H9 (cell line): Measurements from ENCODE around the gene MMP11. TPM values are rescaled to one million over a fixed set of nuclear protein-coding genes. Genes with fewer than 3 reads are reported as not detected.

Experiments used
- DNase-seq: peaks from one replicate; pipeline ENCODE4 v3.0.0-alpha.2; 2017
- H2AFZ ChIP-seq: one replicate; pipeline ENCODE4 v1.6.1; 2013; ENCODE audit warnings: mild to moderate bottlenecking, low read length, control low read depth, moderate library complexity
- H2AK5ac ChIP-seq: 2 replicates; pipeline ENCODE4 v1.6.1; 2013; ENCODE audit warnings: low read length, control low read depth, mixed read lengths; ENCODE audit not compliant: insufficient read length
- H2BK120ac ChIP-seq: one replicate; pipeline ENCODE4 v1.6.1; 2013; ENCODE audit warnings: low read depth, mild to moderate bottlenecking, low read length, control low read depth, inconsistent platforms; ENCODE audit not compliant: poor library complexity, severe bottlenecking
- H2BK12ac ChIP-seq: 2 replicates; pipeline ENCODE4 v1.6.1; 2013; ENCODE audit warnings: low read length, control low read depth, mixed read lengths, low read depth; ENCODE audit not compliant: insufficient read length
- H2BK15ac ChIP-seq: 2 replicates; pipeline ENCODE4 v1.6.1; 2013; ENCODE audit warnings: low read depth, low read length, control low read depth
- H2BK20ac ChIP-seq: one replicate; pipeline ENCODE4 v1.6.1; 2013; ENCODE audit warnings: low read depth, mild to moderate bottlenecking, low read length, control low read depth, inconsistent platforms; ENCODE audit not compliant: poor library complexity, severe bottlenecking
- H2BK5ac ChIP-seq: 2 replicates; pipeline ENCODE4 v1.6.1; 2013; ENCODE audit warnings: low read length, control low read depth, mixed read lengths; ENCODE audit not compliant: insufficient read length
- H3K14ac ChIP-seq: 2 replicates; pipeline ENCODE4 v1.6.1; 2013; ENCODE audit warnings: low read length, control low read depth; ENCODE audit not compliant: insufficient read depth
- H3K18ac ChIP-seq: 2 replicates; pipeline ENCODE4 v1.6.1; 2013; ENCODE audit warnings: low read depth, mild to moderate bottlenecking, mixed read lengths, low read length, control low read depth; ENCODE audit not compliant: insufficient read length
- H3K23ac ChIP-seq: 2 replicates; pipeline ENCODE4 v1.6.1; 2013; ENCODE audit warnings: low read length, control low read depth, mixed read lengths, low read depth; ENCODE audit not compliant: insufficient read length
- H3K23me2 ChIP-seq: 2 replicates; pipeline ENCODE4 v1.6.1; 2013; ENCODE audit warnings: low read depth, mild to moderate bottlenecking, mixed read lengths, low read length, control low read depth; ENCODE audit not compliant: insufficient read length, poor library complexity, severe bottlenecking
- H3K27ac ChIP-seq: 2 replicates; pipeline ENCODE4 v1.5.1; 2013; ENCODE audit warnings: low read length, control low read depth, mixed read lengths, low read depth; ENCODE audit not compliant: insufficient read length
- H3K27me3 ChIP-seq: 2 replicates; pipeline ENCODE4 v1.6.1; 2013; ENCODE audit warnings: low read length, control low read depth, inconsistent platforms; ENCODE audit not compliant: insufficient read depth
- H3K4ac ChIP-seq: 2 replicates; pipeline ENCODE4 v1.6.1; 2013; ENCODE audit warnings: low read depth, mild to moderate bottlenecking, control low read depth, inconsistent platforms, low read length, moderate library complexity
- H3K4me1 ChIP-seq: 2 replicates; pipeline ENCODE4 v1.6.1; 2013; ENCODE audit warnings: low read length, control low read depth, inconsistent platforms; ENCODE audit not compliant: insufficient read depth
- H3K4me2 ChIP-seq: 2 replicates; pipeline ENCODE4 v1.6.1; 2013; ENCODE audit warnings: low read length, control low read depth, mixed read lengths; ENCODE audit not compliant: insufficient read length, insufficient read depth
- H3K56ac ChIP-seq: 2 replicates; pipeline ENCODE4 v1.6.1; 2013; ENCODE audit warnings: low read depth, mild to moderate bottlenecking, mixed read lengths, low read length, control low read depth; ENCODE audit not compliant: insufficient read length
- H3K79me1 ChIP-seq: 2 replicates; pipeline ENCODE4 v1.6.1; 2013; ENCODE audit warnings: low read depth, mild to moderate bottlenecking, moderate library complexity, low read length, control low read depth, inconsistent platforms; ENCODE audit not compliant: insufficient read depth, poor library complexity, severe bottlenecking
- H3K79me2 ChIP-seq: 2 replicates; pipeline ENCODE4 v1.6.1; 2013; ENCODE audit warnings: low read length, control low read depth, inconsistent platforms; ENCODE audit not compliant: insufficient read depth
- H3K9ac ChIP-seq: 2 replicates; pipeline ENCODE4 v1.6.1; 2013; ENCODE audit warnings: low read length, control low read depth, mixed read lengths; ENCODE audit not compliant: insufficient read length; ENCODE audit errors: extremely low read depth
- H3K9me3 ChIP-seq: one replicate; pipeline ENCODE4 v1.6.1; 2013; ENCODE audit warnings: low read depth, low read length, inconsistent platforms; ENCODE audit not compliant: control insufficient read depth
- H3T11ph ChIP-seq: one replicate; pipeline ENCODE4 v1.6.1; 2013; ENCODE audit warnings: mild to moderate bottlenecking, low read length, control low read depth, inconsistent platforms
- H4K20me1 ChIP-seq: one replicate; pipeline ENCODE4 v1.6.1; 2013; ENCODE audit not compliant: control insufficient read depth, insufficient read length, insufficient read depth
- H4K5ac ChIP-seq: 2 replicates; pipeline ENCODE4 v1.6.1; 2013; ENCODE audit warnings: low read depth, mild to moderate bottlenecking, mixed read lengths, low read length, control low read depth; ENCODE audit not compliant: insufficient read length
- H4K8ac ChIP-seq: replicated peaks from 2 replicates; pipeline ENCODE4 v1.6.1; 2013; ENCODE audit warnings: low read length, control low read depth, mixed read lengths, low read depth; ENCODE audit not compliant: insufficient read length
- H4K91ac ChIP-seq: 2 replicates; pipeline ENCODE4 v1.6.1; 2013; ENCODE audit warnings: low read depth, mild to moderate bottlenecking, moderate library complexity, mixed read lengths, low read length, control low read depth; ENCODE audit not compliant: insufficient read length
- H3K27ac Mint-ChIP-seq, 3 experiments: 2 replicates in 2 of 3; 3 replicates in 1 of 3; pipeline ENCODE4 v1.8.0; 2020 to 2021; ENCODE audit warnings: mixed read lengths in 3 of 3, mild to moderate bottlenecking in 1 of 3, moderate library complexity in 1 of 3
- H3K27me3 Mint-ChIP-seq: 2 replicates; pipeline ENCODE4 v1.8.0; 2021; ENCODE audit warnings: low read depth, mild to moderate bottlenecking, moderate library complexity, mixed read lengths
- H3K36me3 Mint-ChIP-seq, 3 experiments: 2 replicates in 2 of 3; 3 replicates in 1 of 3; pipeline ENCODE4 v1.8.0; 2020 to 2021; ENCODE audit warnings: low read depth in 3 of 3, mixed read lengths in 3 of 3; ENCODE audit not compliant: insufficient read depth in 1 of 3
- H3K4me1 Mint-ChIP-seq, 2 experiments: 2 replicates each; pipeline ENCODE4 v1.8.0; 2020; ENCODE audit warnings: mixed read lengths in 2 of 2
- H3K4me3 Mint-ChIP-seq, 2 experiments: 2 replicates in 1 of 2; 3 replicates in 1 of 2; pipeline ENCODE4 v1.8.0; 2020 to 2021; ENCODE audit warnings: mild to moderate bottlenecking in 2 of 2, mixed read lengths in 2 of 2, moderate library complexity in 1 of 2
- H3K9me3 Mint-ChIP-seq, 2 experiments: 2 replicates in 1 of 2; 3 replicates in 1 of 2; pipeline ENCODE4 v1.8.0; 2020; ENCODE audit warnings: mild to moderate bottlenecking in 2 of 2, mixed read lengths in 2 of 2, moderate library complexity in 1 of 2
- CTCF ChIP-seq: fragments of 200-600 bp; sonication (generic); conservative IDR thresholded peaks from 3 replicates; pipeline ENCODE4 v1.8.0; 2021; ENCODE audit warnings: antibody characterized with exemption, mild to moderate bottlenecking
- whole genome bisulfite sequencing: extraction: QIAGEN DNeasy Blood & Tissue Kit; methylation state at CpG from one replicate; pipeline ENCODE4 v1.1.7; 2013; ENCODE audit warnings: missing lambda C conversion rate, low lambda C conversion rate, mixed read lengths; ENCODE audit not compliant: insufficient read length; ENCODE audit errors: extremely low coverage; 5-methylcytosine and 5-hydroxymethylcytosine counted together
- total RNA-seq: library from RNA; stranded (reverse); gene quantifications from 2 replicates; pipeline ENCODE4 v1.2.1, GENCODE V29; 2021

The MMP11 gene
- total RNA-seq, 1 experiment from 2014 or later: 5.3 TPM

- H2BK15ac ChIP-seq: no peak overlapping the region
- no peak overlapping the region for H2BK20ac ChIP-seq
- H3K9me3 Mint-ChIP-seq: no peaks in the 10 kb centered on the region
- H4K91ac ChIP-seq: no peak overlapping the region
- no peak overlapping the region for H2BK120ac ChIP-seq
- no peak overlapping the region for H3K23ac ChIP-seq
- H3K79me2 ChIP-seq: no peaks in the 10 kb centered on the region
- H3T11ph ChIP-seq: no peak overlapping the region
- H4K5ac ChIP-seq: no peak overlapping the region
- H4K20me1 ChIP-seq: no peaks in the 10 kb centered on the region
- no peak overlapping the region for H3K9ac ChIP-seq
- peaks cover 25% of the 10 kb centered on the region for H3K27me3 Mint-ChIP-seq
- peaks cover 5 to 16% of the 10 kb centered on the region in 2 experiments; a peak in 3 of 4 replicates for H3K4me1 Mint-ChIP-seq
- no peak overlapping the region for H3K27ac ChIP-seq
- no peak overlapping the region; the same call in 1 of the 2 replicates for H3K14ac ChIP-seq
- no peak overlapping the region for H2BK12ac ChIP-seq
- no peak overlapping the region for H2BK5ac ChIP-seq
- H2AFZ ChIP-seq: no peak overlapping the region
- H3K27me3 ChIP-seq: peaks cover under 1% of the 10 kb centered on the region; the same call in 1 of the 2 replicates
- H3K9me3 ChIP-seq: no peaks in the 10 kb centered on the region
- no CpG with 5 or more reads among the region's 16 CpGs for WGBS
- H3K79me1 ChIP-seq: no peaks in the 10 kb centered on the region
- H3K27ac Mint-ChIP-seq: no peak overlapping the region
- no peak overlapping the region for H3K4me3 Mint-ChIP-seq
- no peaks in the 10 kb centered on the region for H3K4me1 ChIP-seq
- no peak overlapping the region for H2AK5ac ChIP-seq
- no peaks in the 10 kb centered on the region for H3K23me2 ChIP-seq
- no peak overlapping the region for H3K4ac ChIP-seq
- no peak overlapping the region for H4K8ac ChIP-seq
- H3K36me3 Mint-ChIP-seq: no peaks in the 10 kb centered on the region
- H3K4me2 ChIP-seq: no peak overlapping the region
- TF ChIP-seq CTCF: no peak
- no peak overlapping the region for H3K56ac ChIP-seq
- DNase-seq: no peak
- H3K18ac ChIP-seq: no peak overlapping the region
Measured at GRCh38 chr22:23779083-23779482, 6.4 kb downstream of the MMP11 start.
